ENCODE results near the gene ZNF687.

The ZNF687 gene

DNA sequence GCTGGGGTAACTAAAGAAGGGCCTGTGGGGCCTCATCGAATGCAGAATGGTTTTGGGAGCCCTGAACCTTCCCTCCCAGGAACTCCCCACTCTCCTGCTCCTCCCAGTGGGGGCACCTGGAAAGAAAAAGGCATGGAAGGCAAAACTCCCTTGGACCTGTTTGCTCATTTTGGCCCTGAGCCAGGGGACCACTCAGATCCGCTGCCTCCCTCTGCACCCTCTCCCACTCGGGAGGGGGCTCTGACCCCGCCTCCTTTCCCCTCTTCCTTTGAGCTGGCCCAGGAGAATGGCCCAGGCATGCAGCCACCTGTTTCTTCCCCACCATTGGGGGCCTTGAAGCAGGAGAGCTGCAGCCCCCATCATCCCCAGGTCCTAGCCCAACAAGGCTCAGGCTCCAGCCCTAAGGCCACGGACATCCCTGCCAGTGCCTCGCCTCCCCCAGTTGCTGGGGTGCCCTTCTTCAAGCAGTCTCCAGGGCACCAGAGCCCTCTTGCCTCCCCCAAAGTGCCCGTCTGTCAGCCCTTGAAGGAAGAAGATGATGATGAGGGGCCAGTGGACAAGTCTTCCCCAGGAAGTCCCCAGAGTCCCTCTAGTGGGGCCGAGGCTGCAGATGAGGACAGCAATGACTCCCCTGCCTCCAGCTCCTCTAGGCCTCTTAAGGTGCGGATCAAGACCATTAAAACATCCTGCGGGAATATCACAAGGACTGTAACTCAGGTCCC lies 4.7 kb downstream of the ZNF687 start:
- no peak overlapping the region for H3K4me3 ChIP-seq (ENCODE audit: low read depth, low read length)
- no peak overlapping the region for H3K27ac ChIP-seq
- in situ Hi-C loops (cut with HindIII; ENCODE audit: low pct_ligation_motif_present, low sequenced_read_pairs): no loop called here
- H3K27me3 ChIP-seq (replicated peaks): no peaks in the 10 kb centered on the region
- H3K36me3 ChIP-seq (replicated peaks): peaks cover 49% of the 10 kb centered on the region
- TF ChIP-seq, protein P1, sequence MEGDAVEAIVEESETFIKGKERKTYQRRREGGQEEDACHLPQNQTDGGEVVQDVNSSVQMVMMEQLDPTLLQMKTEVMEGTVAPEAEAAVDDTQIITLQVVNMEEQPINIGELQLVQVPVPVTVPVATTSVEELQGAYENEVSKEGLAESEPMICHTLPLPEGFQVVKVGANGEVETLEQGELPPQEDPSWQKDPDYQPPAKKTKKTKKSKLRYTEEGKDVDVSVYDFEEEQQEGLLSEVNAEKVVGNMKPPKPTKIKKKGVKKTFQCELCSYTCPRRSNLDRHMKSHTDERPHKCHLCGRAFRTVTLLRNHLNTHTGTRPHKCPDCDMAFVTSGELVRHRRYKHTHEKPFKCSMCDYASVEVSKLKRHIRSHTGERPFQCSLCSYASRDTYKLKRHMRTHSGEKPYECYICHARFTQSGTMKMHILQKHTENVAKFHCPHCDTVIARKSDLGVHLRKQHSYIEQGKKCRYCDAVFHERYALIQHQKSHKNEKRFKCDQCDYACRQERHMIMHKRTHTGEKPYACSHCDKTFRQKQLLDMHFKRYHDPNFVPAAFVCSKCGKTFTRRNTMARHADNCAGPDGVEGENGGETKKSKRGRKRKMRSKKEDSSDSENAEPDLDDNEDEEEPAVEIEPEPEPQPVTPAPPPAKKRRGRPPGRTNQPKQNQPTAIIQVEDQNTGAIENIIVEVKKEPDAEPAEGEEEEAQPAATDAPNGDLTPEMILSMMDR (IDR thresholded peaks at IDR 0.05; ENCODE audit: low read depth, low read length, missing control alignments): no peak
- no peak for DNase-seq

DNA sequence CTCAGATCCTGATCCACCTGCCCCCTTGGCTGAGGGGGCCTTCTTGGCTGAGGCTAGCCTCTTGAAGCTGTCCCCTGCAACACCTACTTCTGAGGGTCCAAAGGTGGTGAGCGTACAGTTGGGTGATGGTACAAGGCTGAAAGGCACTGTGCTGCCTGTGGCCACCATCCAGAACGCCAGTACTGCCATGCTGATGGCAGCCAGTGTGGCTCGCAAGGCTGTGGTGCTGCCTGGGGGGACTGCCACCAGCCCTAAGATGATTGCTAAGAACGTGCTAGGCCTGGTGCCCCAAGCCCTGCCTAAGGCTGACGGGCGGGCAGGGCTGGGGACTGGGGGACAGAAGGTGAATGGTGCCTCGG lies 5.2 kb downstream of the ZNF687 start:
- Histone ChIP-seq H3K36me3 (replicated peaks) (peaks cover 50% of the 10 kb centered on the region), H3K27me3 (replicated peaks) (no peaks in the 10 kb centered on the region), H3K4me3 (ENCODE audit: low read depth, low read length) (no peak overlapping the region), H3K27ac (no peak overlapping the region)
- TF ChIP-seq, protein P1 (IDR thresholded peaks at IDR 0.05; ENCODE audit: low read depth, low read length, missing control alignments): no peak
- no peak for DNase-seq
- in situ Hi-C loops (cut with HindIII; ENCODE audit: low pct_ligation_motif_present, low sequenced_read_pairs): no loop called here

DNA sequence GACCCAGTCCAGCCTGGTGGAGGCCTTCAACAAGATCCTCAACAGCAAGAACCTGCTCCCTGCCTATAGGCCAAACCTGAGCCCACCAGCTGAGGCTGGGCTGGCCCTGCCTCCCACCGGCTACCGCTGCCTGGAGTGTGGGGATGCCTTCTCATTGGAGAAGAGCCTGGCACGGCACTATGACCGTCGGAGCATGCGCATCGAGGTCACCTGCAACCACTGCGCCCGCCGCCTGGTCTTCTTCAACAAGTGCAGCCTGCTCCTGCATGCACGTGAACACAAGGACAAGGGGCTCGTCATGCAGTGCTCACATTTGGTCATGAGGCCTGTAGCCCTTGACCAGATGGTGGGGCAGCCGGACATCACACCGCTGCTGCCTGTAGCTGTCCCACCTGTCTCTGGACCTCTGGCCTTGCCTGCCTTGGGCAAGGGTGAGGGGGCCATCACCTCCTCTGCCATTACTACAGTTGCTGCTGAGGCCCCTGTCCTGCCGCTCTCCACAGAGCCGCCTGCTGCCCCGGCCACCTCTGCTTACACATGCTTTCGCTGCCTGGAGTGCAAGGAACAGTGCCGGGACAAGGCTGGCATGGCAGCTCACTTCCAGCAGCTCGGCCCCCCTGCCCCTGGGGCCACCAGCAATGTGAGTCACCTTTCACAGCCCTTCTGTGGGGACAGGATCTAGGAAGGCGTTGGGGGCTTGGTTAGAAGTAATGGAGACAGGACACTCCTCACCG lies 5.8 kb downstream of the ZNF687 start:
- Histone ChIP-seq H3K36me3 (replicated peaks) (peaks cover 57% of the 10 kb centered on the region), H3K27ac (no peak overlapping the region), H3K27me3 (replicated peaks) (no peaks in the 10 kb centered on the region), H3K4me3 (ENCODE audit: low read depth, low read length) (no peak overlapping the region)
- TF ChIP-seq, protein P1 (IDR thresholded peaks at IDR 0.05; ENCODE audit: low read depth, low read length, missing control alignments): no peak
- in situ Hi-C loops (cut with HindIII; ENCODE audit: low pct_ligation_motif_present, low sequenced_read_pairs): no loop called here
- no peak for DNase-seq

DNA sequence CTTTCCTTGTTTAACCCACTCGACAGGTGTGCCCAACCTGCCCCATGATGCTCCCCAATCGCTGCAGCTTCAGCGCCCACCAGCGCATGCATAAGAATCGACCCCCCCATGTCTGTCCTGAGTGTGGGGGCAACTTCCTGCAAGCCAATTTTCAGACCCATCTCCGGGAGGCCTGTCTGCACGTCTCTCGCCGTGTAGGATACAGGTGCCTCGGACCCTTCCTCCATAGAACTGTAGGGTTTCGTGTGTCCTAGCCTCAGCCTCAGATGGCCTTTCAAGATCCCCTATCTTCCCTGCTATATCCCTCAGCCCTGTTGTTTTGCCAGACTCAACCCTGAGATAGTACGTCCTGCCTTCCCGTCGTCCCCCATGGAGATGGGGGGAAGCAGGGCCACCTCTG lies 6.4 kb downstream of the ZNF687 start:
- in situ Hi-C loops (cut with HindIII; ENCODE audit: low pct_ligation_motif_present, low sequenced_read_pairs): no loop called here
- TF ChIP-seq, protein P1 (IDR thresholded peaks at IDR 0.05; ENCODE audit: low read depth, low read length, missing control alignments): no peak
- no peak for DNase-seq
- no peak overlapping the region for H3K4me3 ChIP-seq (ENCODE audit: low read depth, low read length)
- no peak overlapping the region for H3K27ac ChIP-seq
- no peaks in the 10 kb centered on the region for H3K27me3 ChIP-seq (replicated peaks)
- peaks cover 62% of the 10 kb centered on the region for H3K36me3 ChIP-seq (replicated peaks)

DNA sequence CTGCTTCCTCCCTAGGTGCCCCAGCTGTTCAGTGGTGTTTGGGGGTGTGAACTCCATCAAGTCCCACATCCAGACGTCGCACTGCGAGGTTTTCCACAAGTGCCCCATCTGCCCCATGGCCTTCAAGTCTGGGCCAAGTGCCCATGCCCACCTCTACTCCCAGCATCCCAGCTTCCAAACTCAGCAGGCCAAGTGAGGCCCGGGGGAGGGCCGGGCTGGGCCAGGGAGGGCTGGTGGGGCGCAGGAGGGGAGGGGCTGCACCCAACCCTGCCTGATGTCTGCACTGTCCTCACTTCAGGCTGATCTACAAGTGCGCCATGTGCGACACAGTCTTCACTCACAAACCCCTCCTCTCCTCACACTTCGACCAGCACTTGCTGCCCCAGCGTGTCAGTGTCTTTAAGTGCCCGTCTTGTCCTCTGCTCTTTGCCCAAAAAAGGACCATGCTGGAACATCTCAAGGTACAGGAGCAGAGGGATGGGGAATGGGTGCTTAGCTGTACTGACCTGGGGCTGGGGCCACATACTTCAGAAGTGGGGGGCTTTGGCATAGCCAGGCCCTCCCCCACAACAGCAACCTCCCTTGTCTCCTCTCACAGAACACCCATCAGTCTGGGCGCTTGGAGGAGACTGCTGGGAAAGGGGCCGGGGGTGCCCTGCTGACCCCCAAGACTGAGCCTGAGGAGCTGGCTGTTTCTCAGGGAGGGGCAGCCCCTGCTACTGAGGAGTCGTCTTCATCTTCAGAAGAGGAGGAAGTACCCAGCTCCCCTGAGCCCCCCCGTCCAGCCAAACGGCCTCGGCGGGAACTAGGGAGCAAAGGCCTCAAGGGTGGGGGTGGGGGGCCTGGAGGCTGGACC lies 7.2 kb downstream of the ZNF687 start:
- no peak overlapping the region for H3K4me3 ChIP-seq (ENCODE audit: low read depth, low read length)
- no peaks in the 10 kb centered on the region for H3K27me3 ChIP-seq (replicated peaks)
- no peak overlapping the region for H3K27ac ChIP-seq
- H3K36me3 ChIP-seq (replicated peaks): peaks cover 70% of the 10 kb centered on the region
- TF ChIP-seq, protein P1 (IDR thresholded peaks at IDR 0.05; ENCODE audit: low read depth, low read length, missing control alignments): no peak
- no peak for DNase-seq
- in situ Hi-C loops (cut with HindIII; ENCODE audit: low pct_ligation_motif_present, low sequenced_read_pairs): no loop called here

Data from brain microvascular endothelial cell (primary cell).